ENCODE measurements around the gene APMAP.

Gene APMAP

GRCh38 chr20:25013478-25014380 lies 21.2 kb upstream of the APMAP start:
- no peaks in the 10 kb centered on the region for H3K27me3 ChIP-seq (replicated peaks; ENCODE audit: control insufficient read depth, insufficient read depth, low read length)
- no peak for TF ChIP-seq CTCF (IDR thresholded peaks at IDR 0.05; ENCODE audit: insufficient read depth, low read length, poor library complexity, severe bottlenecking)
- DNase-seq (ENCODE audit: extremely low read depth, insufficient read length): no peak
- peaks cover 20% of the 10 kb centered on the region for H3K36me3 ChIP-seq (ENCODE audit: control insufficient read depth, insufficient read depth, low read length)
- no peak overlapping the region for H3K4me3 ChIP-seq (replicated peaks; ENCODE audit: low read depth, low read length)

- Histone ChIP-seq H3K27me3 (replicated peaks; ENCODE audit: control insufficient read depth, insufficient read depth, low read length) (no peaks in the 10 kb centered on the region), H3K4me3 (replicated peaks; ENCODE audit: low read depth, low read length) (no peak overlapping the region), H3K36me3 (ENCODE audit: control insufficient read depth, insufficient read depth, low read length) (peaks cover 26% of the 10 kb centered on the region)
- no peak for TF ChIP-seq CTCF (IDR thresholded peaks at IDR 0.05; ENCODE audit: insufficient read depth, low read length, poor library complexity, severe bottlenecking)
- no peak for DNase-seq (ENCODE audit: extremely low read depth, insufficient read length)
Observed at GRCh38 chr20:25012616-25013189, 20.2 kb upstream of the APMAP start.

- Histone ChIP-seq H3K27me3 (replicated peaks; ENCODE audit: control insufficient read depth, insufficient read depth, low read length) (no peaks in the 10 kb centered on the region), H3K36me3 (ENCODE audit: control insufficient read depth, insufficient read depth, low read length) (peaks cover 29% of the 10 kb centered on the region), H3K4me3 (replicated peaks; ENCODE audit: low read depth, low read length) (no peak overlapping the region)
- no peak for DNase-seq (ENCODE audit: extremely low read depth, insufficient read length)
- no peak for TF ChIP-seq CTCF (IDR thresholded peaks at IDR 0.05; ENCODE audit: insufficient read depth, low read length, poor library complexity, severe bottlenecking)
Observed at GRCh38 chr20:25011831-25012241, 19.3 kb upstream of the APMAP start.

- Histone ChIP-seq H3K36me3 (ENCODE audit: control insufficient read depth, insufficient read depth, low read length) (peaks cover 30% of the 10 kb centered on the region), H3K4me3 (replicated peaks; ENCODE audit: low read depth, low read length) (no peak overlapping the region)
Observed at GRCh38 chr20:25011261-25011660, 18.7 kb upstream of the APMAP start.

More at GRCh38 chr20:25011261-25011660, 18.7 kb upstream of the APMAP start:
- H3K27me3 ChIP-seq (replicated peaks; ENCODE audit: control insufficient read depth, insufficient read depth, low read length): no peaks in the 10 kb centered on the region
- DNase-seq (ENCODE audit: extremely low read depth, insufficient read length): no peak
- TF ChIP-seq CTCF (IDR thresholded peaks at IDR 0.05; ENCODE audit: insufficient read depth, low read length, poor library complexity, severe bottlenecking): no peak
